MM.1S (cell line): ENCODE results near the gene KCNA5.

ENCODE experiments used
- CTCF ChIP-seq: fragments of 300-600 bp; sonication (generic); IDR thresholded peaks from 2 replicates; pipeline ENCODE4 v1.5.1; 2016; ENCODE audit warnings: antibody characterized with exemption, low read length, mixed read lengths
- EZH2 ChIP-seq: fragments of 300-600 bp; sonication (generic); optimal IDR thresholded peaks from 2 replicates; pipeline ENCODE3; 2017; ENCODE audit warnings: low read depth, mild to moderate bottlenecking, antibody characterized with exemption, low read length, mixed read lengths
- EZH2phosphoT487 ChIP-seq: fragments of 300-600 bp; sonication (generic); IDR thresholded peaks from 2 replicates; pipeline ENCODE4 v1.6.1; 2018; ENCODE audit warnings: antibody characterized with exemption, low read length

- TF ChIP-seq EZH2phosphoT487 (no peak), EZH2 (no peak), CTCF (no peak)
Measured at GRCh38 chr12:5060958-5061357, 17.3 kb downstream of the KCNA5 start.
